Right hindlimb (tissue), 1 donor: ENCODE measurements around the gene KCND3.

Source experiments
- DNase-seq: peaks from one replicate; pipeline ENCODE4 v3.0.0-alpha.2; 2018

The KCND3 gene

DNA sequence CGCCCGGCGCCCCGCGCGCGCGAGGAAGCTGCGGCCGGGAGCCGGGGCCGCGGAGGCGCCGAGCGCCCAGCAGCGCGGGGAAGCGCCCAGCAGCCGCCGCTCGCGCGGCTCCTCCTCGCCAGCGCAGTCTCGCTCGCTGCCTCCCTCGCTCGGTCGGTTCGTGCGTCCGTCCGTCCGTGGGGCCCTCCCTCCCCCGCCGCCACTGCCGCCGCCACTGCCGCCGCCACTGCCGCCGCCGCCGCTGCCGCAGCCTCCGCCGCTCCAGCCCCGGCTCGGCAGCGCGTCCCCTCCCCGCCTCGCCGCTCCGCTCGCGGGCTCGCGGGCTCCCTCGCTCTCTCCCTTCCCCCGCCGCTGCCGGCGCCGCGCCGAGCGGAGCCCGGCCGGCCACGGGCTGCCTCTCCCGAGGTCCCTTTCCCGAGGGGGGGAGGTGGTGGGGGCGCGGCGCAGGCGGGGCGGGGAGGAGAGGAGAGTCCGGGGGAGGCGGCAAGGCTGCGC lies at the start of gene KCND3:
Gene KCND3, minus strand, starts transcription at position 138 of the 495 bp plus-strand sequence.
- DNase-seq, result peak; percentile 41

DNA sequence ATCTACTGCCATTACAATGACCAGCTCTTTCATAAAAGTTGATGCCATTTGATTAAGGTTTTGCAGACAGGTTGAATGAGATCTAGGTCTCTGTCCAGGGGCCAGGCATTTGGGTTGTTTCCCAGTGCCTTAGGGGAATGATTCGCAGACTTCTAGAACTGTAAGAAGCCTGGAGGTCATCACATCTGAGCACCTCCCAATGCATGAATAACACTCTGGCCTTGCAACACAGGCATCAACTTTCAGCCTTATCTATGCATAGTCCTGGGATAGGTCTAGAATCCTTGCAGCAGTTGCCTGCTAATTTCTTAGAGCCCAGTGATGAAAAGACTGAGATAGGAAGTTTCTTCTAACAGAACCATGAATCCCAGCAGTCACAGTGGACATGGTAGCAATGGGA lies 44.8 kb upstream of the KCND3 start:
- no peak for DNase-seq

DNA sequence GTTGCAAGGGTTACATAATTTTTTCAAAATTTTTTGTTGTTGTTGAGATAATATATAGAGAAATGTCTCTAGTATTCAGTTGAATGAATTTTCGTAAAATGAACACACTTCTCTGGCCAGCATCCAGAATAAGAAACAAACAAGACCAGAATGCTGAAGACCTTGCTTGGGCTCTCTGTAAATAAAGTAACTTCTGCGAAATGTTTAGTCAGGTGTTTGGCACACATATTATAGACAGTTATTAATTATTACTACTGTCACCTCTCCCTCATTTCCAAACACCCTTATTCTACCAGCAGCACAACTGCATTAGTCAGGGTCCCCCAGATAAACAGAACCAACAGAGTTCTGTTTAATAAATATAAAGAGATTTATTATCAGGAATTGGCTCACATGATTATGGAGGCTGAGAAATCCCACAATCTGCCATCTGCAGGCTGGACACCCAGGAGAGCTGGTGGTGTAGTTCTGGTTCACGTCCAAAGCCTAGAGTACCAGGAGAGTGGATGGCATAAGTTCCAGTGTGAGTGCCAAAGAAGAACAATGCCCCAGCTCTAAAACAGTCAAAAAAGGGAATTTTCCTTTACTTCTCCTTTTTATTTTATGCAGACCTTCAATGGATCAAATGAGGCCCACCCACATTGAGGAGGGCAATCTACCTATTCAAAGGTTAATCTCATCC lies 44.1 kb upstream of the KCND3 start:
- no peak for DNase-seq

DNA sequence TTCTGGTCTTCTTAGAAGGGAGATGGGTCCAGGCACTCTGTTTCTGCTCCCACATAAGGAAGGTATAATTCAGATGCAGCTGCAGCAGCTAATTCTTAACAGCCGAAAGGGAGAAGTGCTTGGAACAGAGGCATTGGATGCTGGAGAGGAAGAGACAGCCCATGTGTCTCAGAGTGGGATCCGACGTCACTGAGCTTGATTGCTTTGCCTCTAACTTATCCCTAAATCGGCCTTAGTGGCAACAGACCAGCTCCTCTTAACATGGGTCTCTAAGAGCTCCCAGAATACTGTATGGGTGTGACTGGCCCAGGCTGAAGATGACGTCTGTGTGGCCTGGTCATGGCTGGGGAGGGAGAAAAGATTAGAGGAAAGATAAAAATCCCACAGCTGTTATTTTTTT lies 40.7 kb upstream of the KCND3 start:
- DNase-seq, result no peak

DNA sequence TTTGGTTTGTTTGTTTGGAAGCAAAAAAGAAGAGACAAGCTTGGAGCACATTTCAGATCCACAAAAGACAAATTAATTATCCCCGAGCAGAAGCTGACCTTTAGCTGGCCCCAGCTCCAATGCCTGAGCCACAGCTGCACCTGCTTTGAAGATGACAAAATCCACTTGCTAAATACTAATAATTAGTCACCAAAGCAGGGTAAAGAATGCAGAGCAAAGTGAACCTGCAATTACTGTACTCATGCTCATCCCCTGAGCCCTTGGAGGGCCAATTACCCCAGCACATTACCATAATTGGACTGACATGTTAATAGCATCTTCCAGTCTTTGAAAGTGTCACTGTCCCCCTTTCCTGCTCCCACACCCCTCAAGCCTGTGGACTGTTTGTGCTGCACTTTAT lies 38.2 kb upstream of the KCND3 start:
- DNase-seq, result no peak

DNA sequence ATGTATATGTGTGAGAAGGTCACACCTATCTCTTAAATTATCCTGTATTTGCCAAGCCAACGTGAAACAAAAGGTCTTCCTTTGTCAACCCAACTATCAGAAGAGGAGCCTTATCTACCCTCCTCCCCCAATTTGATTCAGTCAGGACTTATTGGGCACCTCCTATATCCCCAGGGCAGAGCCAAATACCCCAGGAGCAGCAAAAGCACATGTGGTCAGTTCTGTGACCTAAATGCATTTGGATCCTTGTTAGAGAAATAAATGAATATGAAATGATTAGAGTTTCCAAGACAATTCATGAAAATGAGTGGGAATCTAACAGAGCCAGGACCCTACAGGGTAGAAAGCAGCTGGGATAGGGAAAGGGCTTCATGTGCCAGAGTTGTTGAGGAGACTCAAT lies 37.0 kb upstream of the KCND3 start:
- no peak for DNase-seq

DNA sequence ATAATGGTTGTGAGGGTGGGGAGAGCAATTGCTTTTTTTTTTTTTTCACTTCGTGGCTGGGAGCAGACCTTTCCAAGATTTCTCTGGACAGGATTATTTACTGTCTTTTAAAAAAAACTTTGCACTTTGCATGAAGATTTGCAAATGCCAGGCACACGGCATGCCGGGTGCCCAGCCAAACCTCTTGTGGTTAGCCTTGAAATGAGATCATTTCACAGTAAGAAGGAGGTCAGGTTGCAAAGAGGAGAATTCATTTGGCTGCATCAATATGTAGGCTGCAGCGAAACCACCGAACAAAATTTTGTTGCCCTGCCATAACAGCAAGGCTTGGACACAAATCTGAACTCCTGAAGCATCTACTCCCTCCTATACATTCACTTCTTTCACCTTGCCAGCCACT lies 36.5 kb upstream of the KCND3 start:
- DNase-seq, result no peak

DNA sequence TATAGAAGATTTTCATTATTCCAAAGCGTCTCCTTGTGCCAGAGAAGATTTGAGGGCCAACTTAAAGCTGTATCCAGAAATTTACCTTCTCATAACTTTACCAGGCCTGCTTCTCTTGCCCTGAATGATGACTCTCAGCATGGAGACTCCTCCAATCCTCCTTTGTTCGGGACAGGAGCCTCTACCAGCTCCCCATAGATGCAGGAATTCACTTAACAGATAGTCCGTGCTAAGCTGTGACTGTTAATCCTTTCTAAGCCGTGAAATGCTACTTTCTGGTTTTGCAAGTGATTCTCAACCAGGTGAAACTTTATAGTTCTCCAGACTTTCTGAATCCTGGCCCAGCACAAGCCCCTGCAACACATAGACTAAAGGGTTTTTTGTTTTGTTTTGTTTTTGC lies 31.8 kb upstream of the KCND3 start:
- DNase-seq, result no peak

DNA sequence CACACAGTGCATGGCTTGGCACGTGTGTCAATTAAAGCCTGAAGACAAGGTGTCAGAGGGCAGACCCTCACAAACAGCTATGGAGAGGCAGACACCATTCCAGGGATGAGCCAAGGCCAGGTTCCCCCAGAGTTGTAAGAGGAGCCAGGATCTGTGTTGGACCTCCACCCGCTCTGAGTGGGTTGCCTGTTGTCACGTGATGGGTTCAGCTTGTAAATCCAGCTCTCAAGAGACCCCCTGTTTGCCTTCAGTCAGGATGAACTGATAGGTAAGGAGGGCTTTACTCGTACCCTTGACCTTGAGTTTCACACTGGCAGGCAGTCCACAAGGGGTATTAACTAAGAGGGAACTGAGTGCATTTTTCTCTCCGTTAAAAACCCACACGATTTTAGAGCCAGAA lies 27.7 kb upstream of the KCND3 start:
- no peak for DNase-seq

DNA sequence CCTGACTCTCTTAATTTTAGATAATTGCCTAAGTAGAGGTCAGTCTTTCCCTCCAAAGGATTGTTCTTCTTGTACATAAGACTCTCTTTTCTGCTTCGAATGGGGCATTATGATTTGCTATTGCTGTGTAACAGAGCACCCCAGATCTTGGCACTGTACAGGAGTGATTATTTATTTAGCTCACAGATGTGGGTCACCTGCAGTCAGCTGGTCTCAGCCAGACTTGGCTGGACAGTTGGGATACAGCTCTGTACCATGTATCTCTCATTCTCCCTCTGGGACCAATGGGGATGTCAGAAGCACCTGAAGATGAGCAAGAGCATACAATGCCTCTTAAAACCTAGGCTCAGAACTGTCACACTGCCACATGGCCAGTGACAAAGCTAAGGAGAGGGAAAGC lies 23.4 kb upstream of the KCND3 start:
- no peak for DNase-seq

DNA sequence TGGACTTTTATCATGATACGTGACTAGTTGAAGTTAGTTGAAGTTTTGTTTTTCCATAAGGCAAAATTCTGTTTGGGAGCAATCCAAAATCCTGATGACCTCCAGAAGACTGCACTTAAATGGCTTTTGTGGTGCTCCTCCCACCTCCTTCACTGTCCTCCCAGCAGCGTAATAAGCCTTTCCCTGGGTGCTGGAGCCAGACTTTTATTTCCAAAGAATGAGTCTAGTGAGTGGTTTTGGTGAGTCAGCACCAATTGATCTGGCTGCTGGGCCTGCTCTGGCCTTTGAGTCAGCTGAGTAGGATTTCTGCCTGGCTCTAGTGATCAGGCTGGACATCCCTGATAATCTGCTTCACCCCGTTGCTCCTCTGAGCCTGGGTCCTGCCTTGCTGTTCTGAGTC lies 21.7 kb upstream of the KCND3 start:
- DNase-seq, result no peak

DNA sequence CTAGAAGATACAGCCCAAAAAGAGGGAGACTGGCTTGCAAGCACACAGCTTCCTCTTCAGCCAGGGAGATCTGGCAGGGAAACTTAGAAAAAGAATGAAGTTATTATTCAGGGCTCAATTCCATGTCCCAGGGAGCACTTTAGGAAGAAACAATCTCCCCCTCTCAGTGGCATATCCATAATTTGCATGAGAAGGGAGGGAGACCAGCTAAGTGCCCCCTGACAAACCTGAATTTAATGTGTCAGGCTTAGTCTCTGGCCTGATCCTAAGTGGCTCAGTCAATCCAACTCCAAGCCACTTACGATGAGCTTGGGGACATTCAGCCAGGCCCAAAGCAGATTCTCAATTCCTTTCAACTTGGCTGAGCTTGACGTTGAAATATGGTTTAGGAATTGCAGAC lies 17.7 kb upstream of the KCND3 start:
- no peak for DNase-seq

DNA sequence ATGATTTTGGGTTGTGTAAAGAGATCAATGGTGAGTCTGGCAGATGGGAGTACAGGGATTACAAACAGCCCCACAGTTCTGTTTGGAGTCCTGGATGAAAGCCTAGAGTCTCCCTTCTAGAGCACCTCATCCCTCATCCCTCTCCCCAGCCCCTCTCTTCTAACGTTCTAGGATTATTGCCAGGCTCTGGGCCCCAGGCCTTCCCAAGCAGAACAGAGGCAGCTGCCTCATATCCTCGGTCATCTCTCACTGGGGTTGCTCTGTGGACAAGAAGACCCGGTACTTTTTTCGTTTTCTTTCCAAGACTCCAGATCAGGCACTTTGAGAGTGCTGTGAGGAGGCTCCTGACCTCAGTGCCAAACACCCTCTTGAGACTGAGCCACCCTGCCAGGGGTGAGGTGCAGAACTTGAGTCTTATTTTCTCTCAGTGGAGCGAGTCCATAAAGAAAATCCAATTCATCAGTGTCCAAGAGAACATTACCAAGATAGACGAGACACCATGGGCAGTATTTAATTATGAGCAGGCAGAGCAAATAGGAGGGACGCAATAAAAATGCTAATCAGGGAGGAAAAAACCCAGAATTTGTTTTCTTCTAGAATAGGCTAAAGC lies 17.1 kb upstream of the KCND3 start:
- DNase-seq, result no peak

DNA sequence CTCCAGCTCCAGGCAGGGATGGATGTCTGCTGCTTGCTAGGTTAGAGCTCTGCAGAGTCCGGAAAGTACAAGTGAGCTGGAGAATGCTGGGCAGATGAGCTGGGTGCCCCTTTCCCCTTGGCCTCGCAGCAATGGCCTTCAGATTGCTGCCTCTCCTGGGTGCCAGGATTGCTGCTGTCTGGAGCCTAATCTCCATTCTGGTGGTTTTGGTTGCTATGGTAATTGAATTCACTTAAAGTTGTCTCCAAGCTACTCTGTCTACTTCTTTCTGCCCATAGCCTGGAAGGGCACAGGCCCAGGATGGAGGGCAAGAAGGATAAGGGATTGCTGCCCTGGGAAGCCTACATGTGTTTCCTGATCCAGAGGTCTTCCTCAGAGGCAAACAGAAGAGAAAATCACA lies 14.6 kb upstream of the KCND3 start:
- no peak for DNase-seq

DNA sequence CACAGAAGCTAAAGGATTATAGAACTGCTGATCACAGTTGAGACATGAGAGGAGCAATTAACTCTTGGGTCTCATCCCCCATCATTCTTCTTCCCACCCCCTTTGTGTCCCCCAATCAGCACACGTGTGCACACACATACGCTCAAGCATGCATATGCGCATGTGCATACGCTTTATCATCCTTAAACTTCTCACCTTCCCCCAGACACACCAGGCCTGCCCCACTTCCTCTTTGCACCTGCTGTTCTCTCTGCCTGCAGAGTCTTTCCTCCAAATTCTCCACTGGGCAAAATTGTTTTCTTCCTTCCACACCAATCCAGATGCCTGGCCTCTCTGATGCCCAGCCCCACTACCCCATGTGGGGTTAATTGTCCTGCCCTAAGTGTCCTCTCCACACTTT lies 13.0 kb upstream of the KCND3 start:
- no peak for DNase-seq

DNA sequence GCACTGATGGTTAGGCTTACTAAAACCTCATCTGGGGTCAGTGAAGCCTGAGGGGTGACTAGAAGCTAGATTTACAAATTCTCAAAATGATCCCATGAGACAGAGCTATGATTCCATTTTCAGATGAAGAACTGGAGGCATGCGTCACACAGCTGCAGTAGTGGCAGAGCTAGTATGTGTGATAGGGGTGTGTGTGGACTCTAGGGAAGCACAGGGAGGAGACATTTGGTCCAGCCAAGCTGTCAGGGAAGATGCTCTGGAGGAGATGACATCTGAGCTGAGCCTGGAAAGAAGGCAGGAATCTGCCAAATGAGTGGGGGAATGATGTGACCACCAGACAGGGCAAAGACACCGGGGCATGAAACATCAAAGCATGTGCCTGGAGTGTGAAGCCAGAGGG lies 12.0 kb upstream of the KCND3 start:
- DNase-seq, result no peak

DNA sequence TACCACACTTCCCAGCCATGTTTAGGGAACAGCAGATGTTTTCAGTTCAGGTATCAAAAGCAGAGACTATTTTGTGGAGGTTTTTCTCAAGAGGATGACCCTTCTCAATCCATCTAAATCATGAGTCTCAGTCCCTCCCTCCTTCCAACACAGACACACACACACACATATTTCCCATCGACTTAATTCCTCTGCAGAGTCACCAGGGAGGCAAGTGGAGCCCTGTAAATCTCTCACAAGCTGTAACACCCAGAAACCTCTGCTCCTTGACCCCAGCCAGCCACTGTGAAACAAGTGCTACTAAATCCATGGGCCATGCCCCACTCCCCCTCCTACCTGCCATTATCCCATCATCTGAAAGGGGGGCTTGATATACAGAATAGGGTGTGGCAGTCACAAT lies 10.6 kb upstream of the KCND3 start:
- no peak for DNase-seq

DNA sequence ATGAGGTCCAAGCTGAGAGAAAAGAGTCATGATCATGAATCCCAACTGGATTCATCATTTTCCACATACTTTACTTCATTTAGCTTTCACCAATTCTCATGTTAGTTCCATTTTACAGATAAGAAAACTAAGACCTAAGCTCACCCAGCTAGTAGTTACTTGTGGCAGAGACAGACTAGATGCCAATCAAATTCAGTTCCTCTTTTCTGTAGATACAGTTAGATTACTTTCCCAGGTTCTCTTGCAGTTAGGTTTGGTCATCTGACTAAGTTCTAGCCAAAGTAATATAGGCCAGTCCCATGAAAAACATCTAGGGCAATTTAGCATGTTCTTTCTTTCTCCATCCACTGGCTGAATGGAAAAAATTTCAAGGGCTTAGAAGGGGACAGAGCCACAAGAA lies 8.9 kb upstream of the KCND3 start:
- no peak for DNase-seq

DNA sequence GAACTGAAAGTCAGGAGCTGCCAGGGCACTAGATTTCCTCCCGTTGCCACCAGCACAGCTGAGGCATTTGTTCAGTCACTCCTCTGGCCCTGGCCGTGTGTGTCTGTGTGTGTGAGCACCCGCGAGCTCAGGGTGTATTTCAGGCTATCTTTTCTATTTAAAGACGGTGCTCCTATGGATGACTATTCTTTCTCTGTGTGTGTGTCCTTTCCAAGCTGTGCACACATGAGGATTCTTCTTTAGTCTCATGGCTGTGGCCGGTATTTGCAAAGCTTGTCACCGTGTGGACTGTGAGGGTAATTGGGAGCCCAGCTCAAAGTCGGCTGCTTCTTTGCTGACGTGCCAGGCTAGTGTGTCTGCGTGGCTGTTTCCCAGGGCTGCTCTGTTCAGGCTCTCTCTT lies 3.0 kb upstream of the KCND3 start:
- no peak for DNase-seq

DNA sequence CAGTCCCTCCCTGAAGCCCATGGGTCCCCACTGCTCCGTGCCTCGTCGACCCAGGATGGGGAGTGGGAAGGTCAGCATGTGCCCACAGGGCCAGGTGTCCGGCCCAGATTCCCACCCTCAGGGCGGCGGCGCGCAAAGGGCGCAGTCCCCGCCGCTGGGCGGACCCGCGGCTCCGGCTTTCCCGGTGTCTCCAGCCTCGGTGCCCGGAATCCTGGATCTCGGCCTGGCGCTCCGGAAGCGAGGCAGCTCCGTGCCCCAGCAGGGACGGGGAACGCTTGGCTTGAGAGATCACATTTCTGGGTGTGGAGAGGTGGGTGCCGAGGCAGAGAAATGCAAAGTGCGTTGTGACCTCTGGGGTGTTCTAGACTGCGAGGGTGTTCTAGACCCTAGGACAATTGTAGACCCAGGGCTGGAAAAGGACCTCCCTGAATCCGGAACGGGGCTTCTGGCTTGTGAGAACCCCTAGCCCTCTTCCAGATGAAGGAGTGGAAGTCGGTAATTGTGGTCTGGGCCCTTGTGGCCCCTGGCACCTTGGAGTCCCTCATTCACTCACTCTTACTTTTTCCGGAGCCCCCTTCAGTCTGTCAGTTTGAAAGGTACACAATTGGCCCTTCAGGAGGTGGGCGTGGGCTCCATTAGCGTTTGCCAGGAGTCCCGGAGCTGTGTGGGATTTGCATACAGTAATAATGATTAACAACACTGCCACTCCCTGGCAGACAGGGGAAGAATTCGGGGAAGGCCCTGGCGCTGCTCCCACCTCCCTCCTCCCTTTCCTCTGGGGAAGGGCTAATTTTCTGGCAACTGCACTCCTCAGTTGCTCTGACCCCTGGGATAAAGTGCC lies 1.6 kb upstream of the KCND3 start:
- peak; percentile 49 for DNase-seq

DNA sequence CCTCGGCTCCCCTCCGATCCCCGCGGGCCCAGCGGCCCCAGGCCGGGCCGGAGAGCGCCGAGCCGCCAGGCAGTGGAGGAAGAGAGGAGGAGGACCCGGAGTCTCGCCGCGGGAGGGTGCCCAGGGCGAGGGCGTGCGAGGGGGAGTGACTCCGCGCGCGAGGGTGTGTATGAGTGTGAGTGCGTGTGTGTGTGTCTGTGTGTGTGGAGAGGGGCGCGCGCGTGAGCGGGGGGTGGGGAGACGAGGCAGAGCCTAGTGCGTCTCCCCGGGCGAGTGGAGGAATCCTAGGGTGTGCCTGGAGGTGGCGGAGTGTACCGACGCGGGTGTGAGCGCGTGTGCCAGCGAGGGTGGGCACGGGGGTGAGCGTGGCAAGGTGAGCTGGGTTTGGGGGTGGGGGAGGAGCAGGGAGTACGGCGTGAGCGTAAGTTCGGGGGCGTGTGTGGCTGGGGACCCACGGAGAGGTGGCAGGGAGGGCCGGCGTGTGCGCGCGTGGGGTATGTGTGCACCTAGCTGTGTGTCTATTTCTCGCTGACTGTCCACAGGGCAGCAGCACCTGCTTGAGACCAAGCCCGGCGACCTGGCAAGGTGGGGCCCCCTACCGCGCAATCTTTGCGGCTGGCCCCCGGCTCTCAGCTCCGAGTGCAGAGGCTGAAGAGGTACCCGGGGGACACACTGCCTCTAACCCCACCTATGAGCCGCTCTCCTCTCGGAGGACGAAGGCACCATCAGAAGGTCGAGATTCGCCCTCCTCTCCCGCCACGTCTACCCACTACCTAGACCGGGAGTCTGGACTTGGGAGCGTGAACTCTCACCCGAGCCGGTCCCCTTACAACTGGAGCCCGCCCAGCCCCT lies 784 bp upstream of the KCND3 start:
- DNase-seq, result no peak

DNA sequence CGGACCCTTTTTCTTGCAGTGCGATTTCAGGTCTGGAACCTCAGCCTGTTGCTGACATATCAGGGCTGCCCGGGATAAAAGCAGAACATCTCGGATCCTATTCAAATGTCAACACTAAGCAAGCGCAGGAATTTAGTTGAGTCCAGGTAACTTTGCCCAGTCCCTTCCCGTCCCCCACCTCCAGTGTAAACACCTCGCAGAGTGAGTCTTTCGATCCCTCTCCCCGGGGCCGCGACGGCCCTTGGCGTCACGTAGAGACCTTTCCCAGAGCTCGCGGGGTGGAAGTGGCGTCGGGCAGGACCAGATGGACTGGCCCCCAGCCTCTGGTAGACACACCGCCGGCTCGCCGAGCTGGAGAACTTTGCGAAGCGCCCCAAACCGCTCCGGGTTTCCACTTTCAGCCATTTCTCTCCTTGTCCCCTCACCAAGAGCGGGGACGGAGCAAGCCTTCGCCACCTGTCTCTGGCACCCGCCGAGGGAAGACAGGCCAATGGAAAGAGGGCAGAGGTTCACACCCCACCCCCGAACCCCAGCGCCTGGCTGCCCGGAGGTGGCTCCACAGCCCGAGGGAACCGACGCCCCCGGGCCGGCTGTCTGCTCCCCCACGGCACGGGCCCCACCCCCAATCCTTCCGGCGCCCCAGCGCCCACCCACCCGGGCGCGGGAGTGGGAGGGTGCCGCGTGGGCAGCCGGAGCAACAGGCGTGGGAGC lies 570 bp downstream of the KCND3 start:
- DNase-seq, result peak; percentile 23

DNA sequence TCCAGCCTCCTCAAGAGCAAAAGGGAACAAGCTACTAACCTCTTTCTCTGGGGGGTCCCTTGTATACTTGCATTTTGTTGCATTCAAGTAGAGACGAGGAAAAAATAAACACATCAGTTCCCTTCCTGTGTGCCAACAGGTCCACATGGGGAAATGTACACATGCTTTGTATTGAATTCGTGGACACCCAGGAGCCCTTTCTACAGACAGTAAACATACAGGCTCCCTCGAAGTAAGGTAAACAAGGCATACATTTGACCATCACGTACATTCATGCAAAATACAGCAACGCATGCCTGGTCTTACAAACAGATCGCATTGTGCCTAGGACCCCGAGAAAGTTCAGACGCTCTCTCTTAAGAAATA lies 1.1 kb downstream of the KCND3 start:
- DNase-seq, result no peak
